ENCODE results near the gene PTCHD1. TPM values are rescaled to one million over a fixed set of nuclear protein-coding genes. Genes with fewer than 3 reads are reported as not detected.

Gene PTCHD1
- total and polyA plus RNA-seq, 10 of the 15 experiments (the other 5 are each of a cell fraction or from before 2014, with no cell fraction given) = not detected

DNA sequence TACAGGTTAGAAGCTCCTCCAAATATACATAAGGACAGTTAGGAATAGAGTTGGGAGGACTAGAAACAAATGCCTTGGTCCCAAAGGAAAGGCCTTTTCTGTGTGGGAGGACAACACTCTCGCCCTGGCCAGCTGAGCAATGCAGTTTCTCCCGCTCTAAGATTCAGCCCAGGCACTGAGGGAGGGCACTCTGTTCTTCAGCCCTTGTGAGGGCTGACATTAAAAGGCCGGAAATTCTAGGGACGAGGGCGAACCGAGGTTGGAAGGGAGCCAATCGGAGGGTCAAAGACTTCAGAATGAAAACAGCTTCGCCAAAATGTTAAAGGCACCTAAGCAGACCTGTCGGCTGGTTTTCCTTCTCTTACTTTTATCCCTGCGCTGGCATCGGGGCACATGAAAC is 2.9 kb upstream of the PTCHD1 start:
- Histone ChIP-seq H4K20me1 (ENCODE audit: control insufficient read depth, insufficient read depth) (no peaks in the 10 kb centered on the region), H3K4me3 (no peak overlapping the region), H3K27ac (ENCODE audit: control insufficient read depth, insufficient read depth) (no peak overlapping the region), H3K9ac (ENCODE audit: control insufficient read depth, insufficient read depth, low read length) (no peak overlapping the region), H3K9me3 (replicated peaks; ENCODE audit: control insufficient read depth, insufficient read depth, low read length) (no peaks in the 10 kb centered on the region; the same call in 2 of the 3 replicates), H3K36me3 (ENCODE audit: control insufficient read depth in 2 of 2, insufficient read depth in 2 of 2, low read length in 1 of 2) (no peaks in the 10 kb centered on the region), H3K79me2 (ENCODE audit: control insufficient read depth, insufficient read depth, low read length) (no peaks in the 10 kb centered on the region), H3K4me1 (ENCODE audit: control insufficient read depth, insufficient read depth, low read length) (no peaks in the 10 kb centered on the region), H3K27me3 (replicated peaks in 1 of 2; ENCODE audit: control insufficient read depth in 2 of 2, insufficient read depth in 2 of 2, low read length in 1 of 2) (peaks cover 0 to 3% of the 10 kb centered on the region in 2 experiments; a peak in 2 of 4 replicates), H3K4me2 (ENCODE audit: control insufficient read depth, insufficient read depth) (no peak overlapping the region), H2AFZ (ENCODE audit: control insufficient read depth, low read depth, low read length) (no peak overlapping the region)
- no TSS peak for BruUV-seq (replicated peaks)
- SMC1A ChIA-PET (ENCODE audit: uncharacterized antibody, unreplicated experiment) = no interaction called here
- WGBS (ENCODE audit: insufficient coverage, insufficient replicate concordance, low lambda C conversion rate, missing lambda C conversion rate) = 30% methylated on average over 11 of the region's 11 CpGs
- no peak for FAIRE-seq
- in situ Hi-C loops (cut with MboI) = no loop called here
- CTCF ChIA-PET = no interaction called here
- no peak for DNase-seq (ENCODE audit: low read depth, low spot score)
- POLR2A ChIA-PET = no interaction called here
- RAD21 ChIA-PET (ENCODE audit: unreplicated experiment) = no interaction called here
- intact Hi-C loops (cut with micrococcal nuclease; ENCODE audit: unreplicated experiment) = no loop called here
- no peak for TF ChIP-seq NR2F1 (conservative IDR thresholded peaks at IDR 0.05)
- no peak for TF ChIP-seq JUNB (IDR thresholded peaks at IDR 0.05)
- TF ChIP-seq PAX8 (IDR thresholded peaks at IDR 0.05) = no peak
- no peak for TF ChIP-seq SIX5 (IDR thresholded peaks at IDR 0.05; ENCODE audit: low read depth, low read length, severe bottlenecking)
- TF ChIP-seq, protein P1, sequence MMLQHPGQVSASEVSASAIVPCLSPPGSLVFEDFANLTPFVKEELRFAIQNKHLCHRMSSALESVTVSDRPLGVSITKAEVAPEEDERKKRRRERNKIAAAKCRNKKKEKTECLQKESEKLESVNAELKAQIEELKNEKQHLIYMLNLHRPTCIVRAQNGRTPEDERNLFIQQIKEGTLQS (IDR thresholded peaks at IDR 0.05; ENCODE audit: borderline replicate concordance, extremely low read depth, low read depth, low read length) = no peak
- TF ChIP-seq NFYB (IDR thresholded peaks at IDR 0.05; ENCODE audit: insufficient read depth, low read depth, low read length) = no peak
- TF ChIP-seq DPF2 (IDR thresholded peaks at IDR 0.05) = no peak
- no peak for TF ChIP-seq EGR1 (IDR thresholded peaks at IDR 0.05; ENCODE audit: borderline replicate concordance in 1 of 2, low read depth in 2 of 2, low read length in 2 of 2)
- no peak for TF ChIP-seq KAT2A (conservative IDR thresholded peaks at IDR 0.05; ENCODE audit: control insufficient read depth, low read depth, low read length)
- no peak for TF ChIP-seq MTA2 (IDR thresholded peaks at IDR 0.05; ENCODE audit: low read depth)
- no peak for TF ChIP-seq RAD21 (IDR thresholded peaks at IDR 0.05; ENCODE audit: insufficient read depth, low read depth, low read length)
- TF ChIP-seq, protein P2, sequence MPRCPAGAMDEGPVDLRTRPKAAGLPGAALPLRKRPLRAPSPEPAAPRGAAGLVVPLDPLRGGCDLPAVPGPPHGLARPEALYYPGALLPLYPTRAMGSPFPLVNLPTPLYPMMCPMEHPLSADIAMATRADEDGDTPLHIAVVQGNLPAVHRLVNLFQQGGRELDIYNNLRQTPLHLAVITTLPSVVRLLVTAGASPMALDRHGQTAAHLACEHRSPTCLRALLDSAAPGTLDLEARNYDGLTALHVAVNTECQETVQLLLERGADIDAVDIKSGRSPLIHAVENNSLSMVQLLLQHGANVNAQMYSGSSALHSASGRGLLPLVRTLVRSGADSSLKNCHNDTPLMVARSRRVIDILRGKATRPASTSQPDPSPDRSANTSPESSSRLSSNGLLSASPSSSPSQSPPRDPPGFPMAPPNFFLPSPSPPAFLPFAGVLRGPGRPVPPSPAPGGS (IDR thresholded peaks at IDR 0.05; ENCODE audit: borderline replicate concordance, insufficient read depth, low read depth, low read length, poor library complexity, severe bottlenecking) = no peak
- no peak for TF ChIP-seq IKZF1 (conservative IDR thresholded peaks at IDR 0.05)
- no peak for ATAC-seq

Measured in GM12878 (cell line).